Measurements from ENCODE around the gene TET1. TPM values are rescaled to one million over a fixed set of nuclear protein-coding genes. Genes with fewer than 3 reads are reported as not detected.

The TET1 gene
- total and polyA plus RNA-seq, 2 of the 13 experiments (the other 11 are each of a cell fraction or from before 2014, with no cell fraction given): 6.9 to 7.3 TPM

- intact Hi-C loops (cut with micrococcal nuclease; ENCODE audit: unreplicated experiment): loop anchor here (10.0 kb wide), 1 partner anchor 91 kb away; no protein-coding TSS in a partner anchor
- DNase-seq (ENCODE audit: low spot score) (no peak), ATAC-seq (no peak), FAIRE-seq (no peak)
- Histone ChIP-seq H3K4me1 (ENCODE audit: insufficient read depth, low read length) (peaks cover 43% of the 10 kb centered on the region), H3K9me3 (ENCODE audit: low read length) (no peaks in the 10 kb centered on the region), H3K4me3 (replicated peaks in 1 of 3; ENCODE audit: insufficient read depth in 1 of 3, low read depth in 2 of 3, low read length in 3 of 3) (no peak overlapping the region), H4K20me1 (ENCODE audit: insufficient read depth, low read length) (no peaks in the 10 kb centered on the region), H3K9ac (ENCODE audit: insufficient read depth, low read depth, low read length) (no peak overlapping the region), H3K79me2 (ENCODE audit: insufficient read depth, low read length) (peaks cover 28% of the 10 kb centered on the region), H3K36me3 (replicated peaks in 1 of 2; ENCODE audit: control insufficient read depth in 1 of 2, insufficient read depth in 2 of 2, low read length in 2 of 2) (peaks cover 5 to 12% of the 10 kb centered on the region in 2 experiments), H3K27ac (ENCODE audit: extremely low read length, insufficient read depth, low read length) (no peak overlapping the region), H3K27me3 (ENCODE audit: control insufficient read depth in 1 of 2, insufficient read depth in 2 of 2, low read length in 2 of 2) (no peaks in the 10 kb centered on the region), H2AFZ (ENCODE audit: low read length) (no peak overlapping the region), H3K4me2 (ENCODE audit: low read depth, low read length) (no peak overlapping the region)
- WGBS (ENCODE audit: low lambda C conversion rate): 94% methylated on average over 3 of the region's 3 CpGs
- in situ Hi-C loops (cut with HindIII; ENCODE audit: extremely low pct_ligation_motif_present, low pct_unique_long_range_greater_than_20kb): loop anchor here (5.0 kb wide), 1 partner anchor 41 kb away; the partner anchor contains the start of gene TET1
- CTCF ChIA-PET (ENCODE audit: low intra/inter-chr PET ratio, low total read pairs): no interaction called here
- no TSS peak for BruUV-seq (replicated peaks)
- POLR2A ChIA-PET: interaction anchor here (1.2 kb wide), 1 partner anchor 44 kb away, joined by 3 read pairs; the partner anchor contains the start of gene TET1
- TF ChIP-seq GMEB2 (CRISPR knock-in tag; IDR thresholded peaks at IDR 0.05; ENCODE audit: low read depth) (no peak), ZBTB37 (CRISPR knock-in tag; IDR thresholded peaks at IDR 0.05) (no peak), ZNF441 (CRISPR knock-in tag; IDR thresholded peaks at IDR 0.05; ENCODE audit: borderline replicate concordance) (no peak), ZNF275 (CRISPR knock-in tag; IDR thresholded peaks at IDR 0.05; ENCODE audit: borderline replicate concordance) (no peak), TGIF2 (CRISPR knock-in tag; IDR thresholded peaks at IDR 0.05) (no peak), BCL6 (CRISPR knock-in tag; IDR thresholded peaks at IDR 0.05) (no peak), PAXIP1 (CRISPR knock-in tag; conservative IDR thresholded peaks at IDR 0.05) (no peak), SRF (IDR thresholded peaks at IDR 0.05; ENCODE audit: low read depth, low read length) (no peak), ATF2 (CRISPR knock-in tag; IDR thresholded peaks at IDR 0.05) (no peak), TFE3 (CRISPR knock-in tag; IDR thresholded peaks at IDR 0.05) (no peak), POLR2AphosphoS2 (IDR thresholded peaks at IDR 0.05; ENCODE audit: low read depth, low read length) (no peak), TEAD2 (CRISPR knock-in tag; IDR thresholded peaks at IDR 0.05) (no peak), ZNF616 (CRISPR knock-in tag; IDR thresholded peaks at IDR 0.05; ENCODE audit: low read depth) (no peak), ZNF30 (CRISPR knock-in tag; IDR thresholded peaks at IDR 0.05) (no peak), RNF2 (conservative IDR thresholded peaks at IDR 0.05; ENCODE audit: low read depth) (no peak)
These were observed 43.6 kb downstream of the TET1 start for GRCh38 chr10:68603766-68604165.

Measured in HepG2 (cell line).